Esophagus squamous epithelium (tissue), 5 donors: Measurements from ENCODE around the gene SOX18. TPM values are rescaled to one million over a fixed set of nuclear protein-coding genes. Genes with fewer than 3 reads are reported as not detected.

Source experiments
- DNase-seq: peaks from one replicate; lab custom pipeline; 2025; lab: John Stamatoyannopoulos, UW
- H3K27ac ChIP-seq, 4 donors: fragments of 200-600 bp; sonication (generic); one replicate each; pipeline ENCODE4 v1.5.1; 2016 to 2019; ENCODE audit warnings: mild to moderate bottlenecking in 1 of 4
- H3K27me3 ChIP-seq, 4 donors: fragments of 200-600 bp; sonication (generic); 1 replicate in 3 of 4; 2 replicates in 1 of 4; pipeline versions ENCODE4 v1.5.1 to v1.6.0; 2017 to 2021; ENCODE audit warnings: antibody characterized with exemption in 1 of 4
- H3K36me3 ChIP-seq, 3 donors: fragments of 200-600 bp; sonication (generic); one replicate each; pipeline ENCODE4 v1.5.1; 2016 to 2019
- H3K4me1 ChIP-seq, 3 donors: fragments of 200-600 bp; sonication (generic); one replicate each; pipeline ENCODE4 v1.5.1; 2017 to 2019
- H3K4me3 ChIP-seq, 4 donors: fragments of 200-600 bp; sonication (generic); 1 replicate in 3 of 4; 2 replicates in 1 of 4; pipeline ENCODE4 v1.5.1; 2016 to 2019; ENCODE audit warnings: mild to moderate bottlenecking in 2 of 4, moderate library complexity in 1 of 4
- H3K9me3 ChIP-seq, 3 donors: fragments of 200-600 bp; sonication (generic); one replicate each; pipeline ENCODE4 v1.5.1; 2016 to 2019
- CTCF ChIP-seq, 6 experiments: fragments of 450-650 bp in 4 of 6; fragments of 200-600 bp in 2 of 6; sonication (generic) in 2 of 6; IDR thresholded peaks; one replicate each; pipeline ENCODE4 v1.5.1; 2016 to 2019; ENCODE audit warnings: antibody characterized with exemption in 6 of 6, mild to moderate bottlenecking in 4 of 6, moderate library complexity in 4 of 6
- POLR2A ChIP-seq, 4 donors: fragments of 450-650 bp; IDR thresholded peaks; one replicate each; pipeline ENCODE4 v1.6.1; 2017; ENCODE audit warnings: antibody characterized with exemption in 4 of 4, mild to moderate bottlenecking in 4 of 4, moderate library complexity in 3 of 4
- WGBS, 2 donors: methylation state at CpG; one replicate each; pipeline ENCODE4 v1.1.5; 2018; 5-methylcytosine and 5-hydroxymethylcytosine counted together
- intact Hi-C: fragments of 100-400 bp; cut with DNase I; formaldehyde crosslinking; loops from one replicate; pipeline ENCODE4 v1.15.0; 2022
- total RNA-seq, 4 donors: library from RNA; depleted of rRNA; stranded (reverse); fragments of >200 nt; gene quantifications; one replicate each; pipeline ENCODE4 v1.1.0, GENCODE V29; 2016
- donor health status: DM: yes; HTN: yes; CAD: no.

Gene SOX18
- total RNA-seq, 4 donors from 2014 or later: 1.3 to 4.5 (median 3.9) TPM

- no peak for DNase-seq
- Histone ChIP-seq H3K36me3 (peaks cover 17 to 87% (median 29%) of the 10 kb centered on the region in 3 donors), H3K4me3 (no peak overlapping the region), H3K4me1 (peaks cover 3 to 35% (median 3%) of the 10 kb centered on the region in 3 donors), H3K9me3 (no peaks in the 10 kb centered on the region), H3K27ac (no peak overlapping the region), H3K27me3 (no peaks in the 10 kb centered on the region)
- TF ChIP-seq CTCF (IDR thresholded peaks at IDR 0.05) (no peak), POLR2A (IDR thresholded peaks at IDR 0.05) (no peak)
- intact Hi-C loops: no loop called here
- WGBS, 2 donors: 64 to 73% methylated on average over 7 to 8 of the region's 8 CpGs
Measured at GRCh38 chr20:64010711-64011237, 38.7 kb downstream of the SOX18 start.

GRCh38 chr20:64009811-64010387, 39.5 kb downstream of the SOX18 start:
- no peak overlapping the region for H3K4me3 ChIP-seq
- WGBS, 2 donors: 86 to 91% methylated on average over 9 to 11 of the region's 13 CpGs
- H3K27ac ChIP-seq: no peak overlapping the region
- H3K9me3 ChIP-seq: no peaks in the 10 kb centered on the region
- H3K36me3 ChIP-seq: peaks cover 17 to 87% (median 23%) of the 10 kb centered on the region in 3 donors
- intact Hi-C loops: no loop called here
- TF ChIP-seq CTCF (IDR thresholded peaks at IDR 0.05): no peak
- TF ChIP-seq POLR2A (IDR thresholded peaks at IDR 0.05): no peak
- no peaks in the 10 kb centered on the region for H3K27me3 ChIP-seq
- H3K4me1 ChIP-seq: peaks cover 3 to 36% (median 7%) of the 10 kb centered on the region in 3 donors
- no peak for DNase-seq

- no peak for TF ChIP-seq CTCF (IDR thresholded peaks at IDR 0.05)
- TF ChIP-seq POLR2A (IDR thresholded peaks at IDR 0.05): no peak
- H3K9me3 ChIP-seq: no peaks in the 10 kb centered on the region
- no peak overlapping the region for H3K4me3 ChIP-seq
- H3K36me3 ChIP-seq: peaks cover 13 to 94% (median 16%) of the 10 kb centered on the region in 3 donors
- H3K27me3 ChIP-seq: no peaks in the 10 kb centered on the region
- H3K27ac ChIP-seq: no peak overlapping the region
- no peak for DNase-seq
- WGBS, 2 donors: 84 to 90% methylated on average over 2 of the region's 3 CpGs
- peaks cover 22 to 57% (median 26%) of the 10 kb centered on the region in 3 donors for H3K4me1 ChIP-seq
- intact Hi-C loops: no loop called here
Measured at GRCh38 chr20:64006902-64007301, 42.5 kb downstream of the SOX18 start.

GRCh38 chr20:64006490-64006889, 42.9 kb downstream of the SOX18 start:
- H3K36me3 ChIP-seq: peaks cover 13 to 95% (median 18%) of the 10 kb centered on the region in 3 donors

More at GRCh38 chr20:64006490-64006889, 42.9 kb downstream of the SOX18 start:
- no peak overlapping the region for H3K27ac ChIP-seq
- intact Hi-C loops: no loop called here
- no peak for TF ChIP-seq POLR2A (IDR thresholded peaks at IDR 0.05)
- no peak for TF ChIP-seq CTCF (IDR thresholded peaks at IDR 0.05)
- H3K4me3 ChIP-seq: no peak overlapping the region
- H3K4me1 ChIP-seq: peaks cover 22 to 57% (median 26%) of the 10 kb centered on the region in 3 donors
- WGBS, 2 donors: 82 to 86% methylated on average over 5 to 8 of the region's 10 CpGs
- no peaks in the 10 kb centered on the region for H3K27me3 ChIP-seq
- no peak for DNase-seq
- H3K9me3 ChIP-seq: no peaks in the 10 kb centered on the region
